NCI-H1436 (cell line): ENCODE data around the gene ZBP1.

Experiments
- DNase-seq: peaks from one replicate; lab custom pipeline; 2025; lab: John Stamatoyannopoulos, UW

Gene ZBP1

DNA sequence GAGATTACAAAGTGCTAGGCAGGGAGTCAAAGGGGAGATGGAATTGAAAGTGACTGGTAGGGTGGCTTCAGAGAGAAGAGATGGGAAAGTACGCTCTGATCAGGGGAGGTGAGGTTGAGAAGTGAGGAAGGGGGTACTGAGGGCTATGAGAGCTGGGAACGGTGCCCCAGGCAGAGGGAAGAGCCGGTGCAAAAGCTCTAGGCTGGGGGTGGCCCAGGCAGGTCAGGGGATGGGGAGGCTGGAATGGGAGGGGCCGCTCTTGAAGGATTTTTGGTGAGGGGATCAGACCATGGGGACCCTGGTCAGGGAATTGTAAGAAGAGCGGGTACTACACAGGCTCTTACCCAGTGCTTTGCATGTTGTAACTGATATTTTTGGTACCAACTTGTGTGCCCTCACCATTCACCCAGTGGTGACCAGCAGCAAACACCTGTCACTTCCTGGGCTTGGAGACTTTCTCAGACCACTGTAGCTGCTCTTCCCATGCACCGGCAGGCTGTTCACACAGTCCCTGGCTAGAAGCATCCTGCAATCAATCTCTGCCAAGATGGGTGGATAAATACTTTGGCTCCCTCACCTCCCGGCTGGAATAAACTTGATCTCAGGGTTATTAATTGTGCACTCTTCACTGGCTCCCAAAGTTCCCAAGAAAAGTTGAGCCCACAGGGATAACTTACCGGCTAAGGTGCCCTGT lies 35.3 kb downstream of the ZBP1 start:
- DNase-seq: no peak

DNA sequence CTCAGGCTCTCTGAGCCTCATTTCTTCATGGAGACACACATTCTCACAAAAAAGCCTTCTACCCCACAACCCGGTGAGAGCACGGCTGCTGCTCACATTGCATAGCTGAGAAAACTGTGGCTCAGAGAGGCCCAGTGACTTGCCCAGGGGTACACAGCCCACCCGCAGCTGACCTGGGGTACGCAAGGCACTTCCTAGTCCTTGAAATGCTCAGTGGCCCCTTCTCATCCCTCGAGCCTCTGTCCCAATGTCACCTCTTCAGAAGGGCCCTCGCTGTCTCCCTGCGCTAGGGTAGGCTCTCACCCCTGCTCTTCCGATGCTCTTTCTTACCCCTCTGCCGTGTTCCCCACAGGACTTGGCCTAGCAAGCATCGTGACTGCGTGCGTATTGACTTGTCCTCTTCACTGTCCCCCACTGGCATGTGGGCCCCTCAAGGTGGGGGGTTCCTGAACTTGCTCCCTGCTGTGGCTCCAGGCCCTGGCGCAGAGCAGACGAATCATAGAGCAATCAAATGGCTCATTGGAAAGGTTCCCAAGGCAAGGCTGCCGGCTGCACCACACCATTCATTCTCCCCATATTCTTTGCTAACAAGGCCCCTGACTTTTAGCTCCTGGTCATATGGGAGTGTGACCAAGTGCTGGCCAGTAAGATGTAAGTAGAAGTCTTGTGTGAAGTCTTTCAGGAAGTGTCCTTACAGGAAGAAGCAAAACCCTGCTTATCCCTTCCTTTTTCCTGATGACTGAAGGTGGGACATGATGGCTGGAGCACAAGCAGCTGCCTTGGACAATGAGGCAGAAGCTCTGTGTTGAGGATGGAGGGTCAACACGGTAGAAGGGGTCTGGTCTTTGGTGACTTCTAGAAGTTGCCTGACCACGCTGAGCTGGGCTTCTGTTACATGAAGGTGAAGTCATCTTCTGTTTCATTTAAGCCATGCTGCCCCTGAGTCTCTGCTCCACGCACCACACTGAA lies 36.7 kb downstream of the ZBP1 start:
- DNase-seq: no peak

DNA sequence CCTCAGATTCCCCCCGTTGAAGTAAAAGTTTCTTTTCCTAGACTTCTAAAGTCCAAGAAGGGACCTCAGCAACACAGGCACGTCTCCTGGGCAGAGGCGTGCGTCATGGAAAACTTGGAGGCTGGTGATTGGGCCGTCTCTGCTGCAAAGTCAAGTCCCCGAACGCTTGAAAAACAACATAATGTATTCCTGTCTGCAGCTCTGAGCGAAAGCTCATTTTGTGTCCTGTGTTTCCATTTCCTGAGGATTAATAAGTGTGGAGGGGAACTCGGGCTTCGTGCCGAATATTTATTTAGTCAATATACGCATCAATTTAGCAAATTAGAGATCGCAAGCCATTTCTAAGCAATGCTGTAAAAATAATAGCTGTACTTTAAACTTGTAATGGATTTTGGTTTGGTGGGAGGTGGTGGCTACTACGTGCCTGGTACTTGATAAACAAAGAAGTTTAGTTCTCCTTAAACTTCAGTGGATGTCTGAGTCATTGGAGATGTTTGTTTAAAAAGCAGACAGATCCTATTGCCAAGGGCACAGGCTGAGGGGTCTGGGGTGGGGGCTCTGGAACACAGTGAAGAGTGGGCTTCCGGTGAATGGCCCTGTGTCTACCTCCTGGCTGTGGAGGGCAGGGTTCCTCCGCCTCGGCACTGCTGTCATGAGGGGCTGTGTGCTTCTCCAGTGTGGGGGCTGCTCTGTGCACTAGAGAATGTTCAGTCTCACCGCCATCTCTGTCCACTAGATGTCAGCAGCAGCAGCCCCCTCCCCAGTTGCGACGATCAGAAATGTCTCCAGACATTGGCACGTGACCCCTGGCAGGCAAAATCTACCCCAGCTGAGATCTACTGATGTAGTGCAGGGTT lies 37.6 kb downstream of the ZBP1 start:
- DNase-seq: peak; percentile 55

DNA sequence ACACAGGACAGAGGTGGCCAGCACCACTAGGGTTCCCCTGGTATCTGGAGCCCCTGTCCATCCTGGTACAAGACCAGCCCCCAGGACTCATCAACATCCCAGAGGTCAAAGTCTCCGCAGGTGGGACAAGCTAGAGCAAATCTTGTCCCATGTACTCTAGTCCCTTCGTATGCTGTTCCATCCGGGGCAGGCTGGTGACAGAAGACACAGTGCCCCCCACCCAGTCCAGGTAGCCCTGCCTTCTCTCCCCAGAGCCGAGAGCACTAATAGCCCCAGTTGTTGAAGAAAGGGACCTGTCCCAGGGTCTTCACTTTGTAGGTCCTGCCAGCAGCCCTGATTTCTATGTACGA lies 38.2 kb downstream of the ZBP1 start:
- no peak for DNase-seq

DNA sequence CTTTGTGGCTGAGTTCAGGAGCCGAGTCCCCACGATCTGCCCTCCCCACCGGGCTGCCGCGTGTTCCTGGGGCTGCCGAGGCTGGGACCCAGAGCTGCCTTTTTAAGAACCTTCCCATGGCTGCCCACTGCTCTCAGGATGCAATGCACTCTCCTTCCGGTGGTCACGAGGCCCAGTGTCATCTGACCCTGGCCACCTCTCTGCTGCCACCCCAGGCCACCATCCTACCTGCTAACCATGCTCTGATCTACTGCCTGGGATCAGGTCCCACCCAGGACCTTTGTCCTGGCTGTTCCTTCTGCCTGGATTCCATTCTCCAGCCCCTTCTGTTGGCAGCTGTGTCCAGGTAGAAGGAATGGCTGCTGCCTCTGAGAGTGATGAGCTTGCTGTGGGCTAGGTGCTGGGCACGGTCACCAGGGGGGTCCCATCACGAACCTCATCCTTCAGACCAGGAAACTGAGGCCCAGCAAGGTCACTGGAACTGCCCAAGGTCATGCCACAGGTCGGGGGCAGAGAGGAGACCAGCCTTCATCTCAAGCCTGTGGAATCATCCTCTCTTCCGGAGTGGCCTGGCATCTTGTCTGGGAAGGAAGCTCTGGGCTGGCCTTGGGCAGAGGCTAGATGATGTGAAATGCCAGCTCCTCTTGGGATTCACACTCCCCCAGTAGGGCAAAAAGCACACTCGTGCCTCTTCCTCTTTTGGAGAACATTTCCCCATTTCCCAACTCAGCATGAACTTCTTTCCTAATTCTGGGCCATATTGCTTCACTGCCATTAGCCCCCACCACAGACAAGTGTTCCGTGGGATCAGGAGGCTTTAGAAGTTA lies 38.8 kb downstream of the ZBP1 start:
- no peak for DNase-seq

DNA sequence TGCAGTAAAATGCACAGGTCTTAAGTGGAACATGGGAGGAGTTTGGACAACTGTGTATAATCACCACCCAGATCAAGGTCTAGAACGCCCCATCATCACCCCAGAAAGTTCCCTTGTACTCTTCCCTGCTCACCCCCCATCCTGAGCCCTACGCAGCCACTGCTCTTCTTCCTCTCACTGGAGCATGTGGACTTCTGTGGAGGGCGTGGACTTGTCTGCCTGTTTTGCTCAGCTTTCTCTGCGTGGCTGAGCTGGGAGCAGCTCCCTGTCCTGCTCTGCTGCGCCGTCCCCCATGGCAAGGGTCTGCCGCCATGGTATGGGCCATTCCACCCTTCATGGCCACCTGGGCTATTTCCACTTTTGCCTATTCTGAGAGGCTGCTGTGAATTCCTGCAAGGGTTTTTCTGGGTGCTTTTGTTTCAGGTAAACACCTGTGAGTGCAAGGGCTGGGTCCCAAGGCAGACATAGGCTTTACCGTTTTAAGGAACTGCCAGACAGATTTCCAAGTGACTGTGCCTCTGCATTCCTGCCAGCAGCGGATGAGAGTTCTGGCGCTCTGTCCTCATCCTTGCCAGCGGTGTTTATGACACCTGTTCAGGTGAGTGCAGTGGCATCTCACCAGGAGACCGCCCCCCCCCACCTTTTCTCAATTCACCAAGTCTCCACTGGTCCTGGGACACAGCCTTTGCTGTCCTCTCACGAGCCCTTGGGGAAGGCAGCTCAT lies 39.6 kb downstream of the ZBP1 start:
- no peak for DNase-seq

DNA sequence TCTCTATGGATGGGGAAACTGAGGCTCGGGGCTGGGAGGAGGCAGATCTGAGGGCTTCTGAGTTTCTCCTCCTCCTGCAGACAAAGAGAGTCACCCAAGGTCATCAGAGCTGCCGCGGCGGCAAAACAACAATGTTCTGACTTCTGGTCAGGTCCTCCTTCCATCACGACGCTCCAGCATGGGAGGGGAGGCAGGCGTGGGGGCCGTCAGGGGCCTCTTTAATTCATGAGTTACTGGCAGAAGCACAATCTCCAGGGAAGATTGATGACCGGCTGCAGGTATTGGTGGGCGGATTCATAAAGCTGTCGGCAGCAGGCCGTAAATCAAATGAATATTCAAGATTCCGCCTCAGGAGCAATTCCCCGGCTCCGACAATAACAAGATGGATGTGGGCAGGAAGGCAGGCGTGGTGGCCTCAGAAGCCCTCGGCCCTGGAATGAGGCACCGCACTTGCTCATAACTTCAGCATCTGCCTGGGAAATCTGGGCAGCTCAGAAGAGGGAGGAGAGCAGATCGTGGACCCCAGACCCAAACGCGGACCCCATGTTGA lies 40.3 kb downstream of the ZBP1 start:
- DNase-seq: no peak

DNA sequence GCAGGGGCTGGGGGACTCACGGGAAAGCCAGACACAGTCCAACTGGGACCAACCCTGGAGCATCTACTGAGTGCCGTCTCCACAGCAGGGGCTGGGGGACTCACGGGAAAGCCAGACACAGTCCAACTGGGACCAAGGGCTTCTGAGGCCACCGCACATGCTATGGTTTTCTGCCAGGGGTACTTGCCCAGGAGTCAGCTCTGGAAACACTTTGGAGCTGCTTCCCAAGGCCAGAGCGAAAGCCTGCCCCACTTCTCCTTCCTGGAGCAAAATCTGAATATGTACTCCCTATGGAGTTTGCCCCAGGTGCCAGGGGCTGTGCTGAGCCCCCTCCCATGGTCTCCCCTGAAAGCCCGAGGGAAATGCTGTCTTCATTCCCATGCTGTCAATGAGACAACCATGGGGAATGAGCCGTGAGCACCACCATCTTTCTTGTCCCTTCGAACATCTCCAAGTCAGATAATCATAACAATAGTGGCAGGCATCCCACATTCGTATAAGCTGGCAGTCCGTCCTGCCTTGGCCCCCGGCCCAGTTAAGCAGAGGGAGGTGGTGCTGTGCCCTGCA lies 40.8 kb downstream of the ZBP1 start:
- DNase-seq: no peak

DNA sequence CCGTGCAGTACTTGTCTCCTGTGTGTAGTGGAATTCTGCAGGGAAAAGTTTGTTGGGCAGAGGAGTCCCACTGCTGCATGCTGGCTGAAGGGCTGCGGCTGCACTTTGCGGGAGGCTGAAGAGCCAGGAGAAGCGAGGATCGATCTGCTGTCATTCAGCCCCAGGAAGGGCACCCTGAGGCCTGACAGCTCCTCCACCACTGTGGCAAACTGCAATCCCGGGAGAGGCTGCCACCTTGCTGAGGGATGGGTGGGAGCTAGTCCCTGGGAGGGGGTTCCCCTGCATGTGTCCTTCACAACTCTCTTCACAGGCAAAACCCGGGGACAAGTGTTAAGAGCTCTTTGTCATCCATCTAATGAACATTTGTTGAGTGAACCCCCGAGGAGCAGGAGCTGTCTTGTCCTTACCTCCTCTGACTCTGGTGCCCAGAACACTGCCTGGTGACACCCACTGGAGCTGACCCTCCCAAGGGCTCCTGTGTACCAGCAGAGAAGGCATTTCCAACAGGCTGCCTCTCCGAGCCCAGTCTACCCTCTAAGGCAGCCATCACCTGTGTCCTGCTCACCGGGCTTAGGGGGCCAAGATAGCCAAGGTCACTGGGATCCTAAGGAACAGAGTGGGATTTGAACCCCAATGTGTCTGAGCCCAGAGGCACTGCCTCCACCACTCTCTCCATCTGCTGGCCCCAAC lies 41.6 kb downstream of the ZBP1 start:
- DNase-seq: no peak

DNA sequence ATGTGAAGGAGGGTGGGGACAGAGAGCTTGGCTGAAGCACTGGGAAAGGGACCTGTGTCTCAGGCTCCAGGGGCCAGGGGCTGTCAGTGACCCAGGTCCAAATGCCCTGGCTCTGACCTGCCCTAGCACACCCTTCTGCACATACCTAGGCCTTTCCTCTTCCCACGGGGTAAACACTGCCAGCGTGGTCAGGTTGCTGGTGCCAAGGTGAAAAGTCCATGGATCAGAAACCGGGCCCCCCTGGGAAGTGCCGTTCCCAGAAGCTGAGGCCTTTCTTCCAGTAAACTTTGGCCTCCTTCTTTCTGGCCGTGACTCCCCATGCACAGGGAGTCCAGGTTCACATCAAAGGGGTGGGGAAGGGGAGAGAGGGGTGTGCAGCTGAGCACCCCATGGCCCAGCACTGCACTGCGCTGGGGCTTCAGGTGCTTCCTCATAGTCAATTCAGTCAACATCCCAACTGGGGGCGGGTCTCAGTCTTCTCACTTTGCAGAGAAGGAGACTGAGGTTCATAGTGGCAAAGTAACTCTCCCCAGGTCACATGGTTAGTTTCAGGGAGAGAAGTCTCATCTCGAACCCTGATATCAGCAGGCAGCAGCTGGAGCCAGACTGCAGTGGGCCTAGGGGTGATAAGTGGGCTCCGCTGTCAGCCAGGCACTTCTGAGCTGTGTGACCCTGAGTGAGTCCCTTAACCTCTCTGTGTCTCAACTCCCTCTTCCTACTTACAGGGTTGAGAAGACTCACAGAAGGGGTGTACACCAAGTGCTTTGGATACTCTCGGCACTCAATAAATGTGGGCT lies 42.3 kb downstream of the ZBP1 start:
- no peak for DNase-seq

DNA sequence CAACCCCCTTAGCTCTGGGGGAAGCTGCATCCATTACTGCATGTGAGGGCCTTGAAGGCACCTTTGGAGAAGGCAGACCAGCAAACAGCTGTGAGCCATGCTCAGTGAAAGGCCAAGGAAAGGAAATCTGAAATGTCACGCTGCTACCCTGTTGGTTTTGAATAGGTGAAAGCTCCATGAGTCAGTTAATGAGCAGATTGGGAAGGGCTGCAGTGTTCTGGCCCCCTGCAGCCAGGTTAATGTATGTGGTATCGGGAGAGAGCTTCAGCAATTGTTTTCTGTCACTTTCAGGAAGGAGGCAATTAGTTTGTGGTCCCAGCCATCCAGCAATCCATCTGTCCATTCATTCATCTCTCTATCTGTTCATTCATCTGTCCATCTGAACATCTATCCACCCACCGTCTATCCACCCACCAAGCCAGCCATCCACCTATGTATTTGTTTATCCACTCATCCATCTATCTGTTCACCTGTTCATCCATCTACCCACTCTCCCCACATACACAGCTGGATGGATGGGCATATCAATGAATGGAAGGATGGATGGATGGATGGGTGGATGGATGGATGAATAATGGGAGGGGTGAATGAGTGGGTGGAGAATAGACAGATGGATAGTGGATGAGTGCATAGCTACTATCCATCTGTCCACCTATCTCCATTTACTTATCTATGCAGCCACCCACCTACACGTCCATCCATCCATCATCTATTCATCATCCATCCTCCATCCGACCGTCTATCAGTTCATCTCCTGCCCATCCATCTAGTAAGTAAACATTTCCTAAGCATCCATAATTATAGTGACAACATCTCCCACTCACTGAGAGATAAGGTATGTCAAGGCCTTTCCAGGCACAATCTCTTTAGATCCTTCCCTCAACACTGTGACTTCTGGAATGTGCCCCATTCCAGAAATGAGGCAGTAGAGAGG lies 43.3 kb downstream of the ZBP1 start:
- no peak for DNase-seq

DNA sequence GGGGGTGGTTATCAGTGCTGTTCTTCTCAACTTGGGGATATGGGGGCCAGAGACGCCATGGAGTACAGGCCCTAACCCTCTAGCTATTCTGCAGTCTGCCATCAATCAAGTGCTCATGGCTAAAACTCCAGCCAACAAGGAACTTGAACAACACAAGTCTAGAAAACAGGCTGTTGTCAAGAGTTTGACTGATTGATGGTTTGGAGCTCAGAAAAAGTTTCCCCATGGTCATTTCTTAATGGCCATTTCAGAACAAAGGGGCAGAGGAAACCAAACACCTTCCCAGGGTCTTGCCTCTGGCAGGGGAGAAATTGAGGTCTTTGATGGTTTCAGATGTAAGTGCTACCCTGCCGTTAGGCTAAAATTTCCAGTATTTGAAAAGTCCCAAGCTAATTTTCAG lies 44.2 kb downstream of the ZBP1 start:
- no peak for DNase-seq

DNA sequence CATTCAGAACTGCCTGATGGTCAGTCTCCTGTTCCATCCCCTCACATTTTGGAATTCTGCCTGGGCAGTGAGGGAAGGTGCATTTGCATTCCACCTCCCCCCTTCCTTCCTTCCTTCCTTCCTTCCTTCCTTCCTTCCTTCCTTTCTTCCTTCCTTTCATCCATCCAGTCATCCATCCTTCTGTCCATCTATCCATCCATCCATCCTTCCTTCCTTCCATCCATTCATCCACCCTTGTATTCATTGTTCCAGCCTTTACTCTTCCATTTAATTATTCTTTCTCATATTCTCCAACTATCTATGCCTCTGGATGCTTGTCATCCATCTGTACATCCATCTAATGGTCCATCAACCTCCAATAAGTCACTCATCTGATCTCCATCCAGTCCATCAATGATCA lies 45.3 kb downstream of the ZBP1 start:
- DNase-seq: no peak

DNA sequence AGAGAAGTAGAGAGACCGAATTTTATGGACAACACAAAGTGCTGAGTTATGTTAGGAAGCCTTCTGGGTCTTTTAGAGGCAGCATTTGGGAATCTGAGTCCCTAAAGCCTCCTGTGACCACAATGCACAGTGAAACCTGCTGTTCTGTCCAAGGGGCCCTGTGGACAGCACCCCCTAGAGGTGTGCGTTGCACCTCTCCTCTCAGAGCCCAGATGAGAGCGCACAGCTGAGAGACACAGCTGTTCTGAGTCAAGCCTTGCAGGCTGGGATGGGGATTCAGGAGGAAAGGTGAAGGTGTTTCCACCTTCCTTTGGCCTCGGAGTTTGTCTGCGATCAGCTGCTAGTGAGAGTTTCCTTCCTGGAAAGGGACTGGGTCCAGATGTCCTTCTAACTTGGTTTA lies 46.3 kb downstream of the ZBP1 start:
- DNase-seq: peak; percentile 20

DNA sequence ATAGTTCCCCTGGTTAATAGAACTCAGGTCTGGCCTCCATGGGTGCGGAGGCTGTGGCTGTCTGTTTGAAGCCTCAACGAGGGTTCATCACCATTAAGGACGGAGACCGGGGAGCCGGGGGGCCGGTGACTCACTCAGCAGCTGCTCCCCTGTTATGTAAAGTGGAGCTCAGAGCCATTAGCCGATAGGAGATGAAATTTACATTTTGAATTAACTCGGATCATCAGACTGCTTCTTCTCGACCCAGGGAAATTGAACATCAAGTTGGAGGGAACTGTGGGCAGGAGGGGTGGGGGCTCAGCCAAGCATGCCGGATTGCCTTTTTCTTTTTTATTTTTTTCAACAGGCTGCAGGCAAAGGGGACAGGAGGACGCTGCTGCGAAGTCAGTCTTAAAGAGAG lies 47.0 kb downstream of the ZBP1 start:
- DNase-seq: peak; percentile 22

DNA sequence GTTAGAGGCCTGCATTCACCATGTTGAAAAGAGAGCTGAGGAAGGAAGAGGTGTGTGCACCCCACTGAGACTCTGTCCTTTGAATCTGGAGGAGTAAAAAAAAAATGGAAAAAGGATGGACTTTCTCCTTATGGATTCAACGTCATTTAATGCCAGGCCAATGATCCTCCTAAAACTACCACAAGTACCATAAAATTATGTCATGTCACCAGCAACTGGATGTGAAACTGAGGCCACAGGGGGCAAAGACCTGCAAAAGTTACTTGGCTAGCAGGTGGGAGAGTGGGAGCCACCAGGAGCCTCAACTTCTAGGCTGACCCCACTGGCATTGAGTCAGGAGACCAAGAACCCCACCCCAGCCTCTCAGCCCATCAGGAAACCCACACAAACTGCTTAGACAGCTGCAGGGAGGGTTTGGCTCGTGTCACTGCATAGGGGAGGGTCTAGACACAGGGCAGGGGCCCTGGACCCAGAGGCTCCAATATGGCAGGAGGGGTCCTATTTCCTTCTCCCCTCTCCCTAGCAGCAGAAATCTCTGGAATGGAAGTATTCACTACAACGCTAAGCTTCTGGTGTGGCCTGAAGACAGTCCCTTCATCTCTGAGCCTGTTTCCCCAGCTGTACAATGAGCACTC lies 48.3 kb downstream of the ZBP1 start:
- no peak for DNase-seq

DNA sequence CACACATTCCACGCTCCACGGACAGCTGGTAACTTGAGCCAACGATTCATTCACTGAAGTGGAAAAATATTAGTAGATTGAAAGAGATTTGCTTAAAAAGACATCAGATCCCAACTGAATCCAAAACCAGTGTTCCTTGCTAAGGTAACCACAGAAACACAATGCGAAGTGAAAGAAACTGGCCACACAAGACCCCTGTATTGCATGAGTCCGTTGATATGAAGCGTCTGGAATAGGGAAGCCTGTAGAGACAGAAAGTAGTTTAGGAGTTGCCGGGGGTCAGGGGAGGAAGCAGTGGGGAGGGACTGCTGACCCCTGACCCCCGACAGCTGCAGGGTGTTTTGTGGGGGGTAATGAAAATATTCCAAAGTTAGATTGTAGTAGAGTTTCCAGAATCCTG lies 49.3 kb downstream of the ZBP1 start:
- no peak for DNase-seq
